Mucosa of rectum (tissue), 2 donors: ENCODE measurements around the gene SDF2L1.
"Not testable (repeated sequence)": the region's sequence is repeated elsewhere in the genome, so short reads cannot be mapped to it uniquely, and the experiment has no call there.

Source experiments
- H3K27ac ChIP-seq, 2 donors: one replicate each; pipeline ENCODE4 v1.7.0; 2013; ENCODE audit warnings: inconsistent platforms in 2 of 2, low read depth in 2 of 2, low read length in 2 of 2
- H3K27me3 ChIP-seq, 2 donors: one replicate each; pipeline ENCODE4 v1.7.0; 2013; ENCODE audit warnings: low read length in 2 of 2; ENCODE audit not compliant: control insufficient read depth in 2 of 2, insufficient read depth in 2 of 2
- H3K36me3 ChIP-seq, 2 donors: one replicate each; pipeline ENCODE4 v1.7.0; 2013; ENCODE audit warnings: low read length in 2 of 2; ENCODE audit not compliant: control insufficient read depth in 2 of 2, insufficient read depth in 2 of 2
- H3K4me1 ChIP-seq, 2 donors: one replicate each; pipeline ENCODE4 v1.7.0; 2013; ENCODE audit warnings: low read length in 2 of 2, mild to moderate bottlenecking in 1 of 2; ENCODE audit not compliant: control insufficient read depth in 2 of 2, insufficient read depth in 2 of 2
- H3K4me3 ChIP-seq, 2 donors: one replicate each; pipeline ENCODE4 v1.7.0; 2013; ENCODE audit warnings: low read length in 2 of 2
- H3K9ac ChIP-seq, 2 donors: one replicate each; pipeline ENCODE4 v1.7.0; 2013; ENCODE audit warnings: low read length in 2 of 2, low read depth in 1 of 2, mild to moderate bottlenecking in 1 of 2
- H3K9me3 ChIP-seq, 2 donors: one replicate each; pipeline ENCODE4 v1.7.0; 2013; ENCODE audit warnings: low read length in 2 of 2; ENCODE audit not compliant: control insufficient read depth in 2 of 2
- donor health status: healthy.
- donor health status: Normal muscosa, but diverticular disease.

The SDF2L1 gene

GRCh38 chr22:21687685-21688259 is 45.7 kb downstream of the SDF2L1 start:
- Histone ChIP-seq H3K4me1 (peaks cover 0 to 3% of the 10 kb centered on the region in 2 donors), H3K27ac (no peak overlapping the region), H3K4me3 (no peak overlapping the region), H3K36me3 (peaks cover 41 to 53% of the 10 kb centered on the region in 2 donors), H3K9ac (no peak overlapping the region), H3K27me3 (no peaks in the 10 kb centered on the region), H3K9me3 (no peaks in the 10 kb centered on the region)

- H3K9me3 ChIP-seq, result no peaks in the 10 kb centered on the region
- no peaks in the 10 kb centered on the region for H3K27me3 ChIP-seq
- H3K36me3 ChIP-seq, result peaks cover 36 to 49% of the 10 kb centered on the region in 2 donors
- H3K9ac ChIP-seq, result no peak overlapping the region
- peaks cover 0 to 3% of the 10 kb centered on the region in 2 donors for H3K4me1 ChIP-seq
- no peak overlapping the region for H3K4me3 ChIP-seq
- no peak overlapping the region for H3K27ac ChIP-seq
Observed at GRCh38 chr22:21688341-21688705, 46.2 kb downstream of the SDF2L1 start.

- H3K4me3 ChIP-seq, result no peak overlapping the region
- H3K9ac ChIP-seq, result no peak overlapping the region
- no peak overlapping the region for H3K27ac ChIP-seq
- H3K9me3 ChIP-seq, result no peaks in the 10 kb centered on the region
- H3K36me3 ChIP-seq, result peaks cover 38 to 50% of the 10 kb centered on the region in 2 donors
- no peaks in the 10 kb centered on the region for H3K27me3 ChIP-seq
- peaks cover 0 to 3% of the 10 kb centered on the region in 2 donors for H3K4me1 ChIP-seq
Observed at GRCh38 chr22:21688706-21689381, 46.7 kb downstream of the SDF2L1 start.

DNA sequence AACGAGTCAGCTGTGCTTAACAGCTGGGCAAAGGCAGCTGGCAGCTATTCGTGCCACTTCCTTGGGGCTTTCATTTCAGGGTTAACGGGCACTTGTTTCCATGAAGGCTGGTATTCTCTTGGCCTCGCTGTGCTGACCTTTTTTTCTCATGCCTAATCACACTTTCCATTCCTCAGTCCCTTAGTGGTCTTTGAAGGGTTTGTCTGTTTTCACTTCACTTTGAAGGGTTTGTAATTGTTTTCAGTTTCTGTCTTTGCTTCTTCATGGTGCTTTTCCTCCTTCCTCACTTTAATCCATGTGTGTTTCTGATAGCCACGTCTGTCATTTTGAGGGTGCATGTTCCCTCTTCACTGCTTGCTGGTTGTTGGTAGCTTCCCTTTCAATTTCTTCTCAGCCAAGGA is 48.3 kb downstream of the SDF2L1 start:
- Histone ChIP-seq H3K4me3 (no peak overlapping the region), H3K36me3 (peaks cover 47 to 54% of the 10 kb centered on the region in 2 donors), H3K27ac (no peak overlapping the region), H3K27me3 (no peaks in the 10 kb centered on the region), H3K9ac (no peak overlapping the region), H3K4me1 (peaks cover 0 to 3% of the 10 kb centered on the region in 2 donors), H3K9me3 (no peaks in the 10 kb centered on the region)

GRCh38 chr22:21691816-21692215 is 49.7 kb downstream of the SDF2L1 start:
- Histone ChIP-seq H3K4me1 (peaks cover 0 to 3% of the 10 kb centered on the region in 2 donors), H3K9ac (no peak overlapping the region), H3K4me3 (no peak overlapping the region), H3K27ac (no peak overlapping the region), H3K27me3 (no peaks in the 10 kb centered on the region), H3K9me3 (no peaks in the 10 kb centered on the region), H3K36me3 (peaks cover 52 to 58% of the 10 kb centered on the region in 2 donors)

- not testable (repeated sequence) for H3K9ac ChIP-seq, H3K27me3 ChIP-seq, H3K4me3 ChIP-seq, H3K27ac ChIP-seq, H3K9me3 ChIP-seq, H3K4me1 ChIP-seq
- peaks cover 56 to 62% of the 10 kb centered on the region in 2 donors for H3K36me3 ChIP-seq
Observed at GRCh38 chr22:21692856-21693255, 50.8 kb downstream of the SDF2L1 start.

- no peaks in the 10 kb centered on the region for H3K9me3 ChIP-seq
- no peak overlapping the region for H3K27ac ChIP-seq
- no peaks in the 10 kb centered on the region for H3K27me3 ChIP-seq
- H3K9ac ChIP-seq, result no peak overlapping the region
- H3K4me1 ChIP-seq, result peaks cover 0 to 3% of the 10 kb centered on the region in 2 donors
- peaks cover 56 to 60% of the 10 kb centered on the region in 2 donors for H3K36me3 ChIP-seq
- no peak overlapping the region for H3K4me3 ChIP-seq
Observed at GRCh38 chr22:21693333-21693998, 51.4 kb downstream of the SDF2L1 start.
